ENCODE measurements around the gene SLC35F3.

The SLC35F3 gene

DNA sequence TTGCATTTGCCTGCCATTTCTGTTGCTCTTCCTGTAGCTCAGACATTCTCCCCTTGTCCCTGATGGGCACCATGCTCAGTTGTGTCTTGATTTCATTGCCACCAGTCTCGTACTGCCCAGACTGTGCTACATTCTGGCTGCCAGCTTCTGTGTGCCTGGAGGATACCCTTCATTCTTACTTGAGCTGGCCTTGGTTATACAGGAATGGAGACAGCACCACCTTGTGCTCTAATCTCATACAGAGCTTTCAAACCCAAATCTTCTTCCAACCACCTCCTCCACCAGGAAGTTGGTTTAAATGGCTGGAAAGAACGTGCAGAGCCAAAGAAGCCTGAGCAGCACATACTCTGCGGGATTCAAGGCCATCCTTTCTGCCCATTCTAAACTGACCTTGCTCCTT, 165.3 kb downstream of the SLC35F3 start:
- no peak for TF ChIP-seq ZNF274 (IDR thresholded peaks at IDR 0.05; ENCODE audit: low read depth, low read length)
- H3K4me3 ChIP-seq (ENCODE audit: low read length) = no peak overlapping the region

DNA sequence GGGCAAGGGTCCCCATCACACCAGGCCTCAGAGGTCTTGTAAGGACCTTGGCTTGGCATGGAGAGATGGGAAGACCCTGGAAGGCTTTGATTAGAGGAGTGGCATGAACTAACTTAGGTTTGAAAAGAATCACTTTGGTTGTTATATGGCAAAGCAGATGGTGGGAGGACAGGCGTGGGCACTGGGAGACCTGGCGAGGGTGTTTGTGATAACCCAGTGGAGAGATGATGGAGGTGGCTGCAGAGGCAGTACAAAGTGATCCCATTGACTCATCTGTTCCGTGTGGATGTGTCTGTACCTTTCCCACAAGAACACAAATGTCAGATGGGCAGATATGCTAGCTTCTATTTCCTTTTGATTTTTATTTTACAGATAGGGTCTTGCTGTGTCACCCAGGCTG, 168.3 kb downstream of the SLC35F3 start:
- TF ChIP-seq ZNF274 (IDR thresholded peaks at IDR 0.05; ENCODE audit: low read depth, low read length) = no peak
- no peak overlapping the region for H3K4me3 ChIP-seq (ENCODE audit: low read length)

DNA sequence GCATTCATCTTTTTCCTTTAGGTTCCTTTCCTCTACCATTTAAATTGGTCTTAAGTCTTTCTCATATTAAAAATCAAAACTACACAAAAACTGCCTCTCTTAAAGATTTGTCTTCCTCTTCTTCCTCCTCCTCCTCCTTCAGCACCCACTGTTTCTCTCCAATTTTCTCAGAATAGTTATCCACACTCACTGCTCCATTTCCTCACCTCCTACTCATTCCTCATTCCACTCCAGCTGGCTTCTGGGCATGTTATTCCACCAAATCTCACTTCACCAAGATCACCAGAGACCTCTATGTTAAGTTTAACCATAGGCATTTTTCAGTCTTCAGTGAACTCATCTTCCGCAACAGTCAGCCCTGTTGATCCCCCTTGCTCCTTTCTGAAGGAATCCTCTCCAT, 173.7 kb downstream of the SLC35F3 start:
- no peak overlapping the region for H3K4me3 ChIP-seq (ENCODE audit: low read length)
- no peak for TF ChIP-seq ZNF274 (IDR thresholded peaks at IDR 0.05; ENCODE audit: low read depth, low read length)

DNA sequence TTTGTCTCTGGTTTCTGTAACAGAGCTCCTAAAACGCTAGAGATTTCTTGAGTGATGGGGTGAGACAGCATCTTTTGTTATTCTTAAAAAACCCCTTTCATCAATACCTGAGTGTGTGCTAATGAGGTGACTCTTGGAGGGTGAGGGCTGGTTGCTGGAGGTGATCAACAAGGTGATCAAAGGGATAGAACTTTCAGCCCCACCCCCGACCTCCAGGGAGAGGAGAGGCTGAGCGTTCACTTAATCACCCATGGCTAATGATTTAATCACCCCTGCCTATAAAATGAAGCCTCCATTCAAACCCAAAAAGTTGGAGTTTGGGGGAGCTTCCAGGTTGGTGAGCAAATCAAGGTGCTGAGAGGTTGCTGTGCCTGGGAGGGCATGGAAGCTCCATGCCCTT, 175.4 kb downstream of the SLC35F3 start:
- no peak for TF ChIP-seq ZNF274 (IDR thresholded peaks at IDR 0.05; ENCODE audit: low read depth, low read length)

DNA sequence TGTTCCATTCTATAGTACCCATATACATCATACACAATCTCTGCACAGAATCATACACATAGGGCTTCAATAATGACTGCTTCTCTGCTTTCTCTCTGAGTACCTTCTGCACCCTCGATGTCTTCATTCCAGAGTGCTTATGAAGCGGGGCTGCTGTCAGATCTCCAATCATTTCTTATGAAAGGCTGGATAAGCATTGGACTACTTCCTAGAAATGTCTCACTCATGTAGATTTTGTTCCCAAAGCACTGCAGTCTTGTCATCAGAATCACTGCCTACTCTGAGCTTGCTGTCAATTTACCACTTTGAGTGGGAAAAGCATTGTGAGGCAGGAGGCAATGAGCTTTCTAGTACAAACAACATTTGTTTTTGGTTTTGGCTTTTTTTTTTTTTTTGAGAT, 179.0 kb downstream of the SLC35F3 start:
- TF ChIP-seq ZNF274 (IDR thresholded peaks at IDR 0.05; ENCODE audit: low read depth, low read length) = no peak

More for the DNA sequence above, 175.4 kb downstream of the SLC35F3 start:
- H3K4me3 ChIP-seq (ENCODE audit: low read length) = no peak overlapping the region

DNA sequence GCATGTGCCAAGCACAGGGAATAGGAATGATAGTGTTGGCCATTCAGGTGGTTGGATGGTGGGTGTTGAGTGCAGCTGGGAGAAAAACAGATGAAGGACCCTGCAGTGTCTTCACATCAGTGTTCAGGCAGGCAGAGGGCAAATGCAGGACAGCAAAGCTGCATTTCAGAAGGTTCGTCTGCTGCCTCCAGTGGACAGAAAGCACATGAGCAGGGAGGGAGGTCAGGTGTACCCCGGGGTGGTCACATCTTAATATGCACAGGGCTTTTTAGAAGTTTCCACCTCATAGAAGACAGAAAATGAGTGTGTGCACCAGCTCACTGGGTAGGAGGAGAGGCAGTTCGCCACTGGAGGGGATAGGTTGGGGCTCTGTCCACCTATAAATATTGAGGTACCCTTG, 184.9 kb downstream of the SLC35F3 start:
- no peak for TF ChIP-seq ZNF274 (IDR thresholded peaks at IDR 0.05; ENCODE audit: low read depth, low read length)

More for the DNA sequence above, 179.0 kb downstream of the SLC35F3 start:
- H3K4me3 ChIP-seq (ENCODE audit: low read length) = no peak overlapping the region

DNA sequence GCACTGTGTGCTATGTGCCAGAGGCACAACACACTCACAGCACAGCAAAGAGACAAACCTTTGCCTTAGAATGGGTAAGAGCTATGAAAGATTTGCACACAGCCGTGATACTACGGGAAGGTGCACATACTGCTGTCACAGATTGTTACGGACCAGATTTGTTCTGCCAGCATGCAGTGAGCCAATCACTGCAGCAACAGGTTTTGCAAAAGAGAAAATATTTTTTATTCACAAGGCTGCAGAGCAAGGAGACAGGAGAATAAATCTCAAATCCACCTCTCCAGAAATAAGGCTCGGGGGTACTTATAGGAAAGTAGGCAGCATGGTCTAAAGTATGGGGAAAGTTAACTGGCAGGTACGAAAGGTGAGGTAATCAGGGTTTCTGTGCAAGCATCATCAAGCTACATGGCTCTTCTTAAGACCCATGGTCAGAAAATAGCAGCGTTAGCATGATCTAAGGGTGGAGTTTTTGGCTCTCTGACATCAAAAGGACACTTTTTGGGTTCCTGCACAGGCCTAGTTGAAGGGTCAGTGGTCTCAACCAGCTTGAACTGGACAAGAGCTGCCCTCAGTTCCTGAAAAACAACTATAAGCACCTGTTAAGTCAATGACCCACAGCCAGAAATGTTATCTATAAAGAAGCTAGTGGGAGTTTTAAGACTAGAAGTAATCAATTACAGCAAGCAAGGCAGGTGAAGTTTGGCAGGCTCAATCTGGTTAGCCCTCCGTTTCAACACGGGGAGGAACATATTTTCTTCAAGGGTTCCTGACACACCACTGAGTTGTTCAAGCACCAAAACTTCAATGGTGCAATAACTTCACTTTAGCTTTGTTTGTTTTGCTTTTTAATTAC, 186.0 kb downstream of the SLC35F3 start:
- TF ChIP-seq ZNF274 (IDR thresholded peaks at IDR 0.05; ENCODE audit: low read depth, low read length) = no peak
- H3K4me3 ChIP-seq (ENCODE audit: low read length) = no peak overlapping the region

More for the DNA sequence above, 184.9 kb downstream of the SLC35F3 start:
- no peak overlapping the region for H3K4me3 ChIP-seq (ENCODE audit: low read length)

DNA sequence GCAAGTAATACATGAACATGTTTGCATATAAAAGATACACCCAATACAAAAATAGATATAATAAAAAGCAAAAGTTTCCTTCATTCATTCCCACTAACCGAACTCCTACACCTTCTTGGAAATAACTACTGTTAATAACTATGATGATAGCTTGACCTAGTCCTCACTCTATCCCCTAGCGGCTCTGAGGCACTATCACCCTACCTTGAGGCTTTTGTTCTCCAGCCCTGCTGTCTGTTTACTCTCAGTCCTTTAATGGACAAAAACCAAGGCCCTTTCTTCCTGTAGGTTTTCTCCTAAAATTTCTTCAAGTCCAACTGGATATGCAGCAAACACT, 186.6 kb downstream of the SLC35F3 start:
- no peak for TF ChIP-seq ZNF274 (IDR thresholded peaks at IDR 0.05; ENCODE audit: low read depth, low read length)
- H3K4me3 ChIP-seq (ENCODE audit: low read length) = no peak overlapping the region

DNA sequence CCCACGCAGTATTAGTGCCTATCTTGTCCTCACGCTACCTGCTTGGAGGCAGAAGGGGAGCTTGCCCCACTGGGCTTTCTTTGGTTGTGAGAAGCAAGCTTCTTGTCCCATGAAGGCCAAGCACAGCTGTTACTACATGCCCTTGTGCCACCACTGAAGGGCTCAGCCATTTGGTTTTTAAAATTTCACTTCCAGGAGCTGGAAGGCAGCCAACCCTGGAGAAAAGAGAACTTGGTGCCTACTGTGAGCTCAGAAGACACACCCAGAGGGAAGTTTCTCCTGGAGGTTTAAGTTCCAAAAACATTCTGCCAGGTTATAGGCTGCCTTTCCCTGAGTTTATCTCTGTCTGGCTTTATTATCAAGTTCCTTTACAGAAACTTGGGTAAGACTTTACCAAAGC, 187.4 kb downstream of the SLC35F3 start:
- TF ChIP-seq ZNF274 (IDR thresholded peaks at IDR 0.05; ENCODE audit: low read depth, low read length) = no peak
- H3K4me3 ChIP-seq (ENCODE audit: low read length) = no peak overlapping the region

DNA sequence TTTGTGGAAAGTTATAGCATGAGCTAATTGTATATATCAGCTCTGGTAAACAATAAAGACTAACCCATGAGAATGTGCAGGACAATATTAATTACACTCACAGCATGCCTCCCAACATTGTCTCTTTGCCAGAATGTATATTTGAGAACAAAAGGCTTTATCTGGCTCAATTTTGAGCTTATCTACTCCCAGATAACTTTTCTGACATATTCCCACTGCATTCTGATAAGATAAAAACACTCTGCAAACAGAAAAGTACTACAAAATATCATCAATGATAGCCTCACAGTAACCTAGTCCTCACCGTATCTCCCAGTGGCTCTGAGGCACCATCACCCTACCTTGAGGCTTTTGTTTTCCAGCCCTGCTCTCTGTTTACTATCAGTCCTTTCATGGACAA, 188.6 kb downstream of the SLC35F3 start:
- no peak for TF ChIP-seq ZNF274 (IDR thresholded peaks at IDR 0.05; ENCODE audit: low read depth, low read length)
- H3K4me3 ChIP-seq (ENCODE audit: low read length) = no peak overlapping the region

DNA sequence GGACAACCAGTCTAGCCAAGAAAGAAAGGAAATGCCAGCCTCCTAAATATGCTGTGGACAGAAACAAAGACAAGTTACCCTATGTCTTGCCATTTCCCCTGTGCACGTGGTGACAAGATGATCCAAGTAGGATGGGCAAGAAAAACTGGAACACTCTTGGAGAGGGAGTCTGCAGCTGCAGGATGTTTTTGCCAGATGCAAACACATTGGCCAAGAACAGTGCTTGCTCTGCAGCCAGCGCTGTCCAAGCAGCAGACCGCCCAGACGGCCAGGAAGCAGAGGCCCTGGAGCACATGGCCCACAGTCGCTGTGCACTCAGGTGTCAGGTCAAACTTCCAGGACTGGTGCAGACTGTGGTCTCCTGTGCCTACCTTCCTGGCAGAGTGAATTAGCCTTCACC, 189.3 kb downstream of the SLC35F3 start:
- no peak for TF ChIP-seq ZNF274 (IDR thresholded peaks at IDR 0.05; ENCODE audit: low read depth, low read length)
- H3K4me3 ChIP-seq (ENCODE audit: low read length) = no peak overlapping the region

DNA sequence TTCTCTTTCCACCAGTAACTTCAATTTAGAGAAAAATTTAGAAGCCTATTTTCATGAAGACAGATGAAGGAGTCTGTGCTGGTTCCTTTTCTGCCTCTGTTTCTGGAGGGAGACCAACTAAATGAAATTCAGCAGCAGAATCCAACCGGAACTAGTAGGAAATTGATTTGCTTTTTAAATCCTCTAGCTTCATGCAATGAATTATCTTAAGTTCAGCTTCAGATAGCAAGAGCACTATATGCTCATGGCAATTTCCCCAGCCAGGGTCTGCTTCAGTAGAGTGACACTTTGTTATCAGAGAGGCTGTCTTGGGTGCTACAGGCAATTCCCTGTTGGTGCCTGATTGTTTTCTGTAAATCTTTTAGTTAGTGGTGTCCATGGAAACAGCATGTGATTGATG, 189.7 kb downstream of the SLC35F3 start:
- no peak overlapping the region for H3K4me3 ChIP-seq (ENCODE audit: low read length)
- no peak for TF ChIP-seq ZNF274 (IDR thresholded peaks at IDR 0.05; ENCODE audit: low read depth, low read length)

DNA sequence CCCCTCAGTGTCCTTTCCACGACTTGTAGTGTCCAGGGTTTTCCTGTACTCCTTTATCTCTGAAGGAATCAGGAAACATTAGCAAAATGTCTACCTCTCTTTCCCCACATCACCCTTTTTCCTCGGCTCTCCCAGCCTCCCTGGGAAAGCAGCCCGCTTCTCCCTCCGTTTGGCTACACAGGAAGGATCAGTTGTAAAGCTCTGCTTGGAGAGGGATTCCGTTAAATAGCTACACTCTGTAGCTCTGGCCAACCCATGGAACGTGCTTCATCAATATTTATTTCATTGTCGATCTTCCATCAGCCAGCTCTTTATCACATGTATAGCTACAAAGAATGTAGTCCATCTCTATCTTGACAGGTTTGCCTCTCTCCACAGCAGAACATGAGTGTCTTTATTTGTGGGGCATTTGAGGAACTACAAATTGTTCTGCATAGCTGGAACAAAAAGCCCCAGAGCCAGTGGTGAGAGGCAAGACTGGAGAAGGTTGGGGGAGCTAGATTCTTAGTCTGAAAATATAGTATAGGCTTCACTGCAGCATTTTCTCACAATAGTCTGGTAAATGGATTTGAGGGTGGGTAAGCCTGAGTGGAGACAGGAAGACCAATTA, 191.8 kb downstream of the SLC35F3 start:
- H3K4me3 ChIP-seq (ENCODE audit: low read length) = no peak overlapping the region
- no peak for TF ChIP-seq ZNF274 (IDR thresholded peaks at IDR 0.05; ENCODE audit: low read depth, low read length)

DNA sequence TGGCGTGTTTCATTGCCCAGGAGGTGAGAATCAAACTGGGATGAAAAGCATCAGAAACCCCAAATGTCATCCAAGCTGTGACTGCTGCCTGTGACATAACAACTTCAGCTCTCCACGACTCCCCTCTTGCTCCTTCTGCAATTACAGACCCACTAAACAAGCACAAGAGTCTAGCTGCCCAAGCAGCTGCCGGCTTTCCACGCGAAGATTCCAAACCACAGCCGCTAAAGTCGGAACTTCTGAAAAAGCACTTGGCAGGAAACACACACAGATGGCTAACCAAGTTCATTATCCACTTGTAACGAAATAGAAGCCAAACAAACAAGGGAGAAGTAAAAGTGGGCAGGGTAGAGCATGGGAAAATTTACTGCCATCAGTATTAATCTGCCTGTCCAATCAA, 198.1 kb downstream of the SLC35F3 start:
- no peak for TF ChIP-seq ZNF274 (IDR thresholded peaks at IDR 0.05; ENCODE audit: low read depth, low read length)
- no peak overlapping the region for H3K4me3 ChIP-seq (ENCODE audit: low read length)

DNA sequence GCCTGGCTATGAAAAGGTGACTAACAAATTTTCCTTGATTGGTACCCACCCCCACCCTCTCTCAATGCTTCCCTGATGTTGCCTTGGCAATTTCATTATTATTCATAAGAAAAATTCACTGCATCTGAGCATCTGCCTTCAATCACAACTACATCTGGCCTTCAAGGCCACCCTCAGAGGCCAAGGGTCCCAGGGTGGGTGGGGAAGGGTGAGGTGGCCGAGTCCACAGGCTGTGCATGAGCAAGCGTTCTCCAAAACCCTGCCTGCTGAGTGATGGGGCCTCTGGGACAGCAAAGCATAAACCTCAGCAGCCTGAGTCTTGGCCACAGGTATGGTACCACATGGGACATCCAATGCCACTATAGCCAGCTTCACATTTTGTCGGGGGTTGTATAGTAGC, 198.7 kb downstream of the SLC35F3 start:
- no peak overlapping the region for H3K4me3 ChIP-seq (ENCODE audit: low read length)
- TF ChIP-seq ZNF274 (IDR thresholded peaks at IDR 0.05; ENCODE audit: low read depth, low read length) = no peak
